RWPE2 (cell line): ENCODE measurements around the gene TUBA1C.
"Not testable (repeated sequence)": the region's sequence is repeated elsewhere in the genome, so short reads cannot be mapped to it uniquely, and the experiment has no call there.

Experiments
- ATAC-seq: fragments of 200-7000 bp; cut with Tn5 transposase; 3 replicates; pipeline ENCODE4 v1.9.1; 2021; ENCODE audit warnings: low read depth
- DNase-seq: peaks from one replicate; pipeline ENCODE4 v3.0.0-alpha.2; 2020; ENCODE audit warnings: low spot score
- H3K27ac ChIP-seq: fragments of 450-650 bp; 2 replicates; pipeline ENCODE4 v1.5.1; 2017; ENCODE audit warnings: mild to moderate bottlenecking; ENCODE audit not compliant: poor library complexity, severe bottlenecking
- H3K27me3 ChIP-seq: fragments of 250-450 bp; sonication (Bioruptor Pico); 2 replicates; pipeline ENCODE4 v1.5.1; 2021; ENCODE audit warnings: mild to moderate bottlenecking, moderate library complexity; ENCODE audit not compliant: insufficient read depth, poor library complexity, severe bottlenecking
- H3K36me3 ChIP-seq: fragments of 250-450 bp; sonication (Bioruptor Pico); 2 replicates; pipeline ENCODE4 v1.5.1; 2020; ENCODE audit warnings: low read depth, mild to moderate bottlenecking, moderate library complexity
- H3K4me1 ChIP-seq: fragments of 250-450 bp; sonication (Bioruptor Pico); 2 replicates; pipeline ENCODE4 v1.5.1; 2021; ENCODE audit warnings: mild to moderate bottlenecking, moderate library complexity; ENCODE audit not compliant: insufficient read depth, poor library complexity, severe bottlenecking
- H3K4me3 ChIP-seq: fragments of 250-450 bp; sonication (Bioruptor Pico); 2 replicates; pipeline ENCODE4 v1.5.1; 2021; ENCODE audit warnings: mild to moderate bottlenecking, moderate library complexity; ENCODE audit not compliant: severe bottlenecking
- H3K9me3 ChIP-seq: fragments of 250-450 bp; sonication (Bioruptor Pico); 2 replicates; pipeline ENCODE4 v1.5.1; 2021; ENCODE audit warnings: mild to moderate bottlenecking, moderate library complexity; ENCODE audit not compliant: severe bottlenecking
- TF ChIP-seq, protein P1 (sequence below): fragments of 450-650 bp; IDR thresholded peaks from one replicate; pipeline ENCODE4 v1.5.1; 2017; ENCODE audit warnings: mild to moderate bottlenecking, moderate library complexity; ENCODE audit not compliant: poor library complexity, severe bottlenecking

Gene TUBA1C

DNA sequence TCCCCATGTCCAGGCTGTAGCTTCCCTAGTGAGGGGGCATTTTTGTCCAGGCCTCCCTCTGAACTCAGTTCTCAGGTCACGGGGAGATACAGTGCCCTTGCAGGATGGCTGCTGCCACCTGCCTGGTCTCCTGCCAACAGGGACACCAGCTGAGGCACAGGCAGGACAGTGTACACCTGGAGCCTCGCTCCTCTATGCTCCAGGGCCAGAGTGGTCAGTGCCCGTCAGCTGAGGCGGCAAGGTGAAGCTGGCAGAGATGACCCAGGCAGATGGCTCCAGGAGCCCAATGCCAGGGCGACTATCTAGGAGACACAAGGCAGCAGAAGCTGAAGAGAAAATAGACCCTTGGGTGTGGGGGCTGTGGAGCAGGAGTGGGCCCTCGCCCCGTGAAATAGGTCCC, 12.6 kb downstream of the TUBA1C start:
- DNase-seq (no peak), ATAC-seq (no peak)
- Histone ChIP-seq H3K36me3 (peaks cover 13% of the 10 kb centered on the region), H3K27ac (no peak overlapping the region), H3K27me3 (no peaks in the 10 kb centered on the region), H3K4me3 (no peak overlapping the region), H3K4me1 (peaks cover 1% of the 10 kb centered on the region), H3K9me3 (no peaks in the 10 kb centered on the region)
- TF ChIP-seq, protein P1, sequence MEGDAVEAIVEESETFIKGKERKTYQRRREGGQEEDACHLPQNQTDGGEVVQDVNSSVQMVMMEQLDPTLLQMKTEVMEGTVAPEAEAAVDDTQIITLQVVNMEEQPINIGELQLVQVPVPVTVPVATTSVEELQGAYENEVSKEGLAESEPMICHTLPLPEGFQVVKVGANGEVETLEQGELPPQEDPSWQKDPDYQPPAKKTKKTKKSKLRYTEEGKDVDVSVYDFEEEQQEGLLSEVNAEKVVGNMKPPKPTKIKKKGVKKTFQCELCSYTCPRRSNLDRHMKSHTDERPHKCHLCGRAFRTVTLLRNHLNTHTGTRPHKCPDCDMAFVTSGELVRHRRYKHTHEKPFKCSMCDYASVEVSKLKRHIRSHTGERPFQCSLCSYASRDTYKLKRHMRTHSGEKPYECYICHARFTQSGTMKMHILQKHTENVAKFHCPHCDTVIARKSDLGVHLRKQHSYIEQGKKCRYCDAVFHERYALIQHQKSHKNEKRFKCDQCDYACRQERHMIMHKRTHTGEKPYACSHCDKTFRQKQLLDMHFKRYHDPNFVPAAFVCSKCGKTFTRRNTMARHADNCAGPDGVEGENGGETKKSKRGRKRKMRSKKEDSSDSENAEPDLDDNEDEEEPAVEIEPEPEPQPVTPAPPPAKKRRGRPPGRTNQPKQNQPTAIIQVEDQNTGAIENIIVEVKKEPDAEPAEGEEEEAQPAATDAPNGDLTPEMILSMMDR = no peak

DNA sequence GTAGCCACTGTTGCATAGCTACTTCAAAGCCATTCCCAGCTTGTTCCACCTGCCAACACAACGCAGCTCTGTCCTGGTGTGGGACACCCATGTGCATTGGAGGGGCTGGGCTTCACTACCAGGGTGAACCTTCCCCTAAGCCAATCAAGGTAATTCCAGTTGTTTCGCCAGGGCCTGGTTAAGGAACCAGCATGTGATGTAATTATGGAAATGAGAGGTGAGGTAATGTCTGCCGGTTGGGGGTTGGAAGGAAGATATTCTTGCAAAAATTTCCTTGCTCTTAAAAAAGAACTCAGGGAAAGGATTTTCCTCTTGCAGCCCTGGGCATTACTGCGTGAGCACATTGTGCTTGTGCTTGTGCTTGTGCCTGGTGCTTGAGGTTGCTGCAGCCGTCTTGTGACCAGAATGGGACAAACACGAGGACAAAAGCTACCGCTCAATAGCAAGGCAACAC, 14.9 kb downstream of the TUBA1C start:
- no peaks in the 10 kb centered on the region for H3K27me3 ChIP-seq
- no peak for DNase-seq
- H3K27ac ChIP-seq = no peak overlapping the region
- TF ChIP-seq, protein P1 = no peak
- H3K9me3 ChIP-seq = no peaks in the 10 kb centered on the region
- no peak for ATAC-seq
- peaks cover 4% of the 10 kb centered on the region for H3K4me1 ChIP-seq
- H3K36me3 ChIP-seq = no peaks in the 10 kb centered on the region
- no peak overlapping the region for H3K4me3 ChIP-seq

DNA sequence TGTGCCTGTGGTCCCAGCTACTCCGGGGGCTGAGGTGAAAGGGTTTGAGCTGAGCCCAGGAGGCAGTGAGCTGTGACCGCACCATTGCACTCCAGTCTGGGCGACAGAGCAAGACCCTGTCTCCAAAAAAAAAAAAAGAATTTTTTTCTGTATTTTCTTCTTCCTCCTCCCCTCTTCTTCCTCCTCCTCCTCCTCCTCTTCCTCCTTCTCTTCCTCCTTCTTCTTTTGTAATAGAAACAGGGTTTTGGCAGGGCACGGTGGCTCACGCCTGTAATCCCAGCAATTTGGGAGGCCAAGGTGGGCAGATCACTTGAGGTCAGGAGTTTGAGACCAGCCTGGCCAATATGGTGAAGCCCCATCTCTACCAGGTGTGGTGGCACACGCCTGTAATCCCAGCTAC, 15.7 kb downstream of the TUBA1C start:
- not testable (repeated sequence) for H3K4me3 ChIP-seq, H3K27me3 ChIP-seq, ATAC-seq, H3K27ac ChIP-seq, H3K4me1 ChIP-seq, H3K9me3 ChIP-seq, H3K36me3 ChIP-seq, DNase-seq

DNA sequence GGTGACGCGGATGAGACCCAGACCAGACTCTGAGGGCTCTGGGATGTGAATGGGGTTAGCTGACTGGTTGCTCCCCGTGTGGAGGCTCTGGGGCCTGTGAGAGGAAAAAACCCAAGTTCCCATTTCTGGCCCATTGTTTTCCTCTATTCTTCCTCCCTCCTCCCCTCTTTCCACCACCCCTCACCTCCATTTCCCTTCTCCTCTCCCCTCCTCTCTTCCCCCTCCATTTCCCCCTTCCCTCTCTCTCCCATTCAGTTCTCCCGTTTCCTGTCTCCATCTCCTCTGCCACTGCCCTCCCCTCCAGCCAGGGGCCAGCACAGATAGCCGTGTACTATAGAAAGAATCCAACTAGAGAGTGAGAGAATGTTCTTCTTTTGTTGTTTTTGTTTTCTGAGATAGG, 17.4 kb downstream of the TUBA1C start:
- TF ChIP-seq, protein P1 = no peak
- Histone ChIP-seq H3K4me1 (peaks cover 4% of the 10 kb centered on the region), H3K27ac (no peak overlapping the region), H3K9me3 (no peaks in the 10 kb centered on the region), H3K36me3 (no peaks in the 10 kb centered on the region), H3K27me3 (no peaks in the 10 kb centered on the region), H3K4me3 (no peak overlapping the region)
- ATAC-seq = no peak
- no peak for DNase-seq

DNA sequence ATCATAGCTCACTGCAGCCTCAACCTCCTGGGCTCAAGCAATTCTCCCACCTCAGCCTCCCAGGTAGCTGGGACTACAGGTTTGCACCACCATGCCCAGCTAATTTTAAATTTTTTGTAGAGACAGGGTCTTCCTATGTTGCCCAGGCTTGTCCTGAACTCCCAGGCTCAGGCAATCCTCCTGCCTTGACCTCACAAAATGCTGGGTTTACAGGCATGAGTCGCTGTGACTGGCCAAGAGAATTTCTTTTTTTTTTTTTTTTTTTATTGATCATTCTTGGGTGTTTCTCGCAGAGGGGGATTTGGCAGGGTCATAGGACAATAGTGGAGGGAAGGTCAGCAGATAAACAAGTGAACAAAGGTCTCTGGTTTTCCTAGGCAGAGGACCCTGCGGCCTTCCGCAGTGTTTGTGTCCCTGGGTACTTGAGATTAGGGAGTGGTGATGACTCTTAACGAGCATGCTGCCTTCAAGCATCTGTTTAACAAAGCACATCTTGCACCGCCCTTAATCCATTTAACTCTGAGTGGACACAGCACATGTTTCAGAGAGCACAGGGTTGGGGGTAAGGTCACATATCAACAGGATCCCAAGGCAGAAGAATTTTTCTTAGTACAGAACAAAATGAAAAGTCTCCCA, 18.0 kb downstream of the TUBA1C start:
- DNase-seq, H3K27me3 ChIP-seq, H3K36me3 ChIP-seq, H3K4me1 ChIP-seq, H3K4me3 ChIP-seq, H3K27ac ChIP-seq, H3K9me3 ChIP-seq: not testable (repeated sequence)
- ATAC-seq = peak; percentile 54; the same call in 2 of the 3 replicates
